Forelimb muscle (tissue), 1 donor: ENCODE data around the gene NIPAL3. TPM values are rescaled to one million over a fixed set of nuclear protein-coding genes. Genes with fewer than 3 reads are reported as not detected.
"Not testable (repeated sequence)": the region's sequence is repeated elsewhere in the genome, so short reads cannot be mapped to it uniquely, and the experiment has no call there.

Source experiments
- DNase-seq: peaks from one replicate; pipeline ENCODE4 v3.0.0-alpha.2; 2013; ENCODE audit warnings: low read depth
- polyA plus RNA-seq: library from polyadenylated mRNA; unstranded; fragments of 120-200 nt; gene quantifications from one replicate; pipeline ENCODE4 v1.2.1, GENCODE V29; 2013; ENCODE audit not compliant: insufficient read length

Gene NIPAL3
- polyA plus RNA-seq, 1 donor = 4.4 TPM

DNA sequence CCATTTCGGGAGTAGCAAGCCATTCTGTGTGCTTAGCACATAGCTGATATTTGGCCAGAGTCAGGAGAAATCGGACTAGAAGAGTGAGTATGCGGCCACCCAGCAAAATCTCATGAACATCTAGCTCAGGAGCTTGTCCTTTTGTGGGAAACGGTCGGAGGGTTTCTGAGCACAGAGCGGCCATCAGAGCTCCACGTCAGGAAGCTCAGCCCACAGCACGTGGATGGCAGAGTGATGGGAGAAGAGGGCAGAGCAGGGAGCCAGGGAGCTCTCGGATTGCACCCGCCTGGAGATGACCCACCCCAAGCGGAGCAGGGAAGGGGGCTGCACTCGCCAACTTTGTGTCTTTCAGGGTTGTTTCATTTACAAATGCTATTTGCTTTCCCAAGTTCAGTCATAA is 100.9 kb downstream of the NIPAL3 start:
- no peak for DNase-seq

DNA sequence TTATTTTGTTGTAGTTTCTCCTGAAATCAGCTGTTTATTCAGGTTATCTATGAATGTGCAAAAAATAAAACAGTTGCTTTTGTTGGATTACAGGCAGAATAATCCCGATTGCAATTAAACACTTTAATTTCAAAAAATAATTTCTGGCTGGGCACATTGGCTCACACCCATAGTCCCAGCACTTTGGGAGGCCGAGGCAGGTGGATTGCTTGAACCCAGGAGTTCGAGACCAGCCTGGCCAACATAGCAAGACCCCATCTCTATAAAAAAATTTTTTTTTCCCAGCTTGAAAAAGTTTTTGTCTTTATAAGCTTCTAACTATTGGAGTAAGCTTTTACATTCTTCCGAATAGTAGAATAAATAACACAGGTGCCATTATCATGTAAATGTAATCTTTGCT is 102.3 kb downstream of the NIPAL3 start:
- DNase-seq = no peak

DNA sequence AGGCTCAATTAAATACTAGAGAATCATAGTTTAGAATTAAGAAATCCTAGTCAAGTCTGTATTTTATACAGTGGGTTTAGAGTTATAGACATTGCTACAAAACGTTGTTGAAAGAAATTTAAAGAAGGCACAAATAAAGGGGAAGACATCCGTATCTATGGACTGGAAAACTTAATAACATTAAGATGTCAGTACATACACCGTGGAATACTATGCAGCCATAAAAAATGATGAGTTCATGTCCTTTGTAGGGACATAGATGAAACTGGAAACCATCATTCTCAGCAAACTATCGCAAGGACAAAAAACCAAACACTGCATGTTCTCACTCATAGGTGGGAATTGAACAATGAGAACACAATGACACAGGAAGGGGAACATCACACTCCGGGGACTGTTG is 104.7 kb downstream of the NIPAL3 start:
- not testable (repeated sequence) for DNase-seq

Other genes with a start within 250 kb of the NIPAL3 start
- 0.10 TPM for gene IFNLR1, start 228.5 kb upstream of the NIPAL3 start, polyA plus RNA-seq
- 0.27 TPM for gene GRHL3, start 96.4 kb upstream of the NIPAL3 start, polyA plus RNA-seq
- gene STPG1, start 2.0 kb upstream of the NIPAL3 start, polyA plus RNA-seq = 1.8 TPM
- gene RCAN3, start 87.0 kb downstream of the NIPAL3 start, polyA plus RNA-seq = 1.8 TPM
- 0.04 TPM for gene NCMAP, start 140.3 kb downstream of the NIPAL3 start, polyA plus RNA-seq
- 83.5 TPM for gene SRRM1, start 227.5 kb downstream of the NIPAL3 start, polyA plus RNA-seq